GM19438 (cell line): ENCODE measurements around the gene CLASP1.

Experiments used
- ATAC-seq: cut with Tn5 transposase; IDR thresholded peaks from one replicate; pipeline ENCODE4 v1.9.1; 2021; ENCODE audit warnings: low read depth; ENCODE audit not compliant: unreplicated experiment

Gene CLASP1

DNA sequence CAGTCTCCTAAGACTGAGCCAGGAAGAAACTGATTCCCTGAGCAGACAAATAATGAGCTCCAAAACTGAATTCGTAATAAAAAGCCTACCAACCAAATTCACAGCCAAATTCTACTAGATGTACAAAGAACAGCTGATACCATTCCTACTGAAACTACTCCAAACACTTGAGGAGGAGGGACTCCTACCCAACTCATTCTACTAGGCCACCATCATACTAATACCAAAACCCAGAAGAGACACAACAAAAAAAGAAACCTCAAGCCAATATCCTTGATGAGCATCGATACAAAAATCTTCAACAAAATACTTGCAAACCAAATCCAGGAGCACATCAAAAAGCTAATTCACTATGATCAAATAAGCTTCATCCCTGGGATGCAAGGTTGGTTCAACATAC lies 98.6 kb downstream of the CLASP1 start:
- ATAC-seq, result no peak

DNA sequence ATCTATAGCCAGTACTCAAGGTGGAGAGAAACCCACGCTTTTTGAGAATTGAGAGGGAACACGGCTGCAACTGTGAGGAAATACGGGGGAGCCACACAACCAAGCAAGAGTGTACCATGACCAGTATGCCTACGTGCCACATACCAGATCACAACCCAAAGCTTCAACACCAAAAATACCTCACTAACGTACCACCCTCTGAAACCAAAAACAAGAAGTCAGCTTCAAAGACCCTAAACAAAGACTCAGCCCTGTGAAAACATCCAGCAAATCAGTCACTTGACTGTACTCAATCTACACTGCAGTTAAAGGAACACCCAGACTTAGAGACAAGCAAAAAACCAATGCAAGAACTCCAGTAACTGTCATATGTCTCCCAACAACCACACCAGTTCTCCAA lies 101.6 kb downstream of the CLASP1 start:
- no peak for ATAC-seq

DNA sequence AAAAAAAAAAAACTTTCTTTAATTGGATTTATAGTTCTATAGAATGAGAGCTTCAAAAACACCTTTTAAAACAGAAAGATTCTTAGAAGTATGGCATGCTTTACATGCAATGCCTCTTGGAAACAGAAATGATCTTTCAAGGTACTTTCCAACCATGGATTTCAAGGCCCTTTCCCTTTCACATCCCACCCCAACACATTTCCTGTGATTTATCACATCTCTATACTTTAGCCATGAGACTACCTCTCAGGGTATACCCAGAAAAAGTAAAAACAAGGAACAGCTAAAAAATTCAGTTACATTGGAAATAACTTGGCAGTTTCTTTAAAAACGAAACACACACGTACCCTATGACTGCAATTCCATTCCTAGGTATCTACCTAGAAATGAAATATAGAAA lies 103.3 kb downstream of the CLASP1 start:
- no peak for ATAC-seq

DNA sequence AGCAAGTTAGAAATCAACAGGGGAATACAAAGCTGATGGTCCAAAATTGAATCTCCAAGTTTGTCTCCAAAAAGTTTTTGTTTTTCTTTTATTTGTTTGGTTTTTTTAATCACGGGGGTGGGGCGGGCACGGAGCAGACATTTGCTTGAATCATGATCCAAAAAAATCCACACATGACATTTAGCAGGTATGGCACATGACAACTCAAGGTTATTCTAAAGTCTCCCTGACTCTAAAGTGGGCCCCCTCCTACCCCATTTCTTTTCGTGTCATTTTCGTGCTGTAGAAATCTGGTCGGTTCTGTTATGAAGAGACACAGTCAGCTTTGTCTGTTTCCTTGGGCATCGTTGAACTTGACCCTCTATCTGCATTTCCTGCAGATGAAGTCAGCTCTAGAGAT lies 104.0 kb downstream of the CLASP1 start:
- no peak for ATAC-seq

DNA sequence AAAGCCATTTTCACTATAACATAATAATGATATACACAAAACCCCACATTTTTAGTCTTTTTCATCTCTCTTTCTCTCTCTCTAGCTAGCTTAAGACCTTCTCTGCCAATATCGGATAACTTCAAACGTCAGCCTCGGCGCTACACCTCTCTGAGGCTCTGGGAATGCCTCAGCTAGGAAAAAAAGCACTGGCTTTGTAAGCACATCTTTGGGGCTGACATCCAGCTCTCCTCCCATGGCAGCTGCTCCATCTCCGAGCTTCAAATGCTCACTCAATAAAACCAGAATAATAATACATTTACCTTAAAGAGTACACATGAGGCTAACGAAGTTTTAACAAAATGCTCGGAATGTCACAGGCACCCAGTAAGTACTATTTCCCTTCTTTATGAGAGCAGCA lies 107.8 kb downstream of the CLASP1 start:
- no peak for ATAC-seq

DNA sequence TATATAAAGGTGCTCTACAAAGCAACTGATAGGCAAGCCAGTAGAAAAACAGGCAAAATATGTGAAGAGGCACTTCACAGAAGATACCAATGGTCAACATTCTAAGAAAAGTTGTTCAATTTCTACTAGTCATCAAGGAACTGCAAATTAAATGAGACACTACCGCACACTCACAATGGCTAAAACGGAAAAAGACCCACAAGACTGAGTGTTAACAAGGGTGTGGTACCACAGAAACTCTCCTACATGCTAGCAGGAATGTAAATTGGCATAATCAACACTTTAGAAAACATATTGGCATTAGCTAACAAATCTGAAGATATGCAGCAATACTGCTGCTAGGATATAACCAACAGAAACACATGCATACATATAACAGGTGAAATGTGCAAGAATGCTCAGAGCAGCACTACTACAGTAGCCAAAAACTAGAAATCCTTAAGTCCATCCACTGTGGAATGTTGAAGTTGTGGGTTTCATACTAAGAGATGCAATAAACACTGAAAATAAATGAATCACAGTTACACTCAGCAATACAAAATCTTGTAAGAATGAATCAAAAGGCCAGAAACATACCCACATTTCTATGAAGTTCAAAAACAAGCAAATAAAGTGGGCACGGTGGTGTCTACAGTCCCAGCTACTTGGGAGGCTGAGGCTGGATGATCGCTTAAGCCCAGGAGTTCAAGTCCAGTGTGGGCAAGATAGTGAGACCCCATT lies 109.4 kb downstream of the CLASP1 start:
- ATAC-seq, result no peak

DNA sequence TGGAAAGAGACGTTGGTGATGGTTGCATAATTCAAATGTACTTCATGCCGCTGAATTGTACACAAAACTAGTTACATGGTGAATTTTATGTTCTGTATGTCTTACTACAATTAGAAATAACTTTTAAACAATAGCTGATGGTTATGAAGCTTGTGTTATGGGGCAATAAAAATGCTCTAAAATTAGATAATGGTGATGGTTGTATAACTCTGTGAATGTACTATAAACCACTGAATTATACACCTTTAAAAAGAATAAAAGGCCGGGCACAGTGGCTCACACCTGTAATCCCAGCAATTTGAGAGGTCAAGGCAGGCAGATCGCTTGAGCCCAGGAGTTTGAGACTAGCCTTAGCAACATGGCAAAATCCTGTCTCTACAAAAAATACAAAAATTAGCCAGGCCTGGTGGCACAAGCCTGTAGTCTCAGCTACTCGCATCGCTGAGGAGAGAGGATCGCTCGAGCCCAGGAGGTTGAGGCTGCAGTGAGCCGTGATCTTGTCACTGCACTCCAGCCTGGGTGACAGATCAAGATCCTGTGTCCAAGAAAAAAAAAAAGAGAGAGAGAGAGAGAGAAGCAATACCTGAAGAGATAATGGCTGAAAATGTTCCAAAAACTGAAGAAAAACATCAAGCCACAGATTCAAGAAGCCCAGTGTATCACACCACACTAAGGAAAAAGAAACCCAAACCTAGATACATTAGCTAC lies 112.3 kb downstream of the CLASP1 start:
- no peak for ATAC-seq

DNA sequence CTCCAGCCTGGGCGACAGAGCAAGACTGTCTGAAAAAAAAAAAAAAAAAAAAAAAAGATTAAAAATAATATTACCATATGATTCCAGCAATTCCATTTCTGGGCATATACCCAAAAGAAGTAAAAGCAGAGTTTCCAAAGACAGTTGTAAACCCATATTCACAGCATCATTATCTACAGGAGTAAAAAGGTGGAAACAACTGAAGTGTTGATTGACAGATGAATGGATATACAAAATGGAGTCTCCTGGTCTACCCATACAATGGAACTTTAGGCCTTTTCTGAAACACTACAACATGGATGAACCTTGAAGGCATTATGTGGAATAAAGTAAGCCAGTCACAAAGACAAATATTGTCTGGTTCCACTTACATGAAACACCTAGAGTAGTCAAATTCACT lies 112.9 kb downstream of the CLASP1 start:
- ATAC-seq, result no peak

DNA sequence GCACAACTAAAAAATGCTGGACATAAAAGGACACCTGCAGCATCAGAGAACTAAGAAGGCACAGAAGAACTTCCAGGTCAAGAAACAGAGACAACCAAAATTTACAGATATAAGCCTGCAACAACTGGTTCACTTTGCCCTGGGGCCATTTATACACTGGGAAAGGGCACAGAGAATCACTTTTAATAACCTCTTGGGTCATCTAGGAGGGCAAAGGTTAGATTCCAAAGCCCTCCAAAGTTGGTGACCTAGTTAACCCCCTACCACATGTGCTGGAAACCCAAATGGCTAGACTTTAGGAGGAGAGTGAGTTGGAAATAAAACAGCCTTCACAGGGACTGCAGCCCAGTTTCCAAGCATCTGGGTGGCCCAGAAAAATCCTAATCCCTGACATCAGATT lies 115.3 kb downstream of the CLASP1 start:
- no peak for ATAC-seq

DNA sequence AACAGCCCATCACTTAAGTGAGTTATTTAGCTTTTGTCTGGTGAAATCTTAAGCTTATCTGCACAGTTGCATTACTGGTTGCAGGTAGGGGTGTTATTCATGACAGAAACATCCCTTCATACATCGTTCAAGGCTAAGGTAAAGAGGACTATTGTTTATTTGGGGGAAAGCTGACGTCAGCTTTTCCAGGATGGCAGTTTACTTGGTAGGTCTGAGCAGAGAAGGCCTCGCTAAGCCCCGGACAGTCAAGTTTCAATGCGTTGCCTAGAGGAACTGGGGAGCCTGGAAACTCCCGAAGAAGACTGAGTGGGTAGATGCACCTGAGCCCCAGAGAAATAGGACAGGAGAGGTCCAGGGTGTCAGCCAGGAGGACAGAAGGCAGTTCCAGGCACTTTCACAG lies 116.4 kb downstream of the CLASP1 start:
- no peak for ATAC-seq

DNA sequence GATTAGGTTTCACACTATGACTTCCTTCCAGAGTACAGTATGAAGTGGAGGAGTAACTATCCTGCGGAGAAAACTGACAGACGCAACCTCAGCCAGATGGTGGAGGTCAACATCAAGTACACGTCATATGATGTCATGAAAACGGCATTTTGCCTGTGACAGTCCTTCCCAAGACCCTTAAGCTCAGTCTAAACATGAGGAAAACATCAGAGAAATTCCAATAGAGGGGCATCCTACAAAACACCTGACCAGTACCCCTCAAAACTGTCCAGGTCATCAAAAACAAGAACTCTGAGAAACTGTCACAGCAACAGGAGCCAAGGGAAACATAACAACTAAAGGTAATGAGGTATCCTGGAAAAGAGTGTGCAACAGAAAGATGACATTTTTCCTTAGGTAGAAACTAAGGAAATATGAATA lies 116.9 kb downstream of the CLASP1 start:
- no peak for ATAC-seq

DNA sequence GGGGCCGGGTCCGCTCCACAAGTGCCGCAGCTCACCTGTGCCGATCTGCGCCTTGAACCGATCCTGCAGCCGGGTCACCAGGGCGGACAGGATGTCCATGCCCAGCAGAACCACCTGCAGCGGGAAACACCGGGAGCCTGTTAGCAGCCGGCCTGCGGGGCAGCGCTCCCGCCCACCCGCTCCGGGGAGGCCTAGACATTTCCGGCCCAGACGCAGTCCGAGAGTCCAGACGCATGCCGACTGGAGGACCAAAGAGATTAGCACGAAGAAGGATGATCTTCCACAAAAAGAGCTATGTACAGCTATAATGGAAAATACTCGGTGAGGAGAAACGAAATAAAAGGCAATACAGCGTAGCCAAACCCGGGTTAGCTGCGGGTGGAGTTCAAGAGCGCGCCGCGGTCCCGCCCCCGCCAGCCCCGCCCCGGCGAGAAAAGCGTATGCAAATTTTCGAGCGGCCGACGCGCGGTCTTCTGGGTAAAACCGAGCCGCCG lies 119.0 kb downstream of the CLASP1 start:
- ATAC-seq, result peak; percentile 60

DNA sequence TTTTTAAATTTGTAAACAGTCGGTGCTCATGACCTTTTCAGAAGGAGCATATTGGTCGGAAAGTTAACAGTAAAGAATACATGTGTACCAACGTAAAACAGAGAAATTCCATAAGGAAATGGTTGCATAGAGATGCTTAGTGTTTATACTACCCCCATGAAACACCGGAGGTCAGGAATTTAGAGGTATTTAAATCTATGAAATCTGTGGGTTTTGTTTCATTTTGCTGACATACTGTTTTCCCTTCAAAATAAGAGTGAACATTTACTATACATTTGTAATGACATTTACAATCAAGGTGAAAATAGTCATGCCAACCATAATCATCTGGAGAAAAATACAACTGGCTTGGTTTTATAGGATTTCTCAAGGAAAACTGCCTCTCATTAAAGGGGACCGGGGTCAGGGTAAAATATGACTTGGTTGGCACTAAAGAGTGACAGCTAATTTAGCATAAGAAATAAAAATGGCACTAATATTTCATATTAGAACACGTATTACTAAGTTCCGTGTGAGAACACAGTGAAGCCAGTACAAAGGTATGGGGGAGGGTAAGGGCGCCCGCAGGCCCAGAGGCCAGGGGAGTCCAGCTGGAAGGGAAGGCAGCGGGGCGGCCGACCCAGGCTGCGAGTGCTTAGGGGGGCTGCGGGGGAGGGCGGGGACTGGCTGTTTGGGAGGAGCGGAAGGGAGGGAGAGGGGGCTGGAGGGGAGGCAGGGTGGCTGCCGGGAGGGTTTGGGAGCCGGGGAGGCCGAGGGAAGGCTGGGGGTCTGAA lies 119.6 kb downstream of the CLASP1 start:
- peak; percentile 10 for ATAC-seq

DNA sequence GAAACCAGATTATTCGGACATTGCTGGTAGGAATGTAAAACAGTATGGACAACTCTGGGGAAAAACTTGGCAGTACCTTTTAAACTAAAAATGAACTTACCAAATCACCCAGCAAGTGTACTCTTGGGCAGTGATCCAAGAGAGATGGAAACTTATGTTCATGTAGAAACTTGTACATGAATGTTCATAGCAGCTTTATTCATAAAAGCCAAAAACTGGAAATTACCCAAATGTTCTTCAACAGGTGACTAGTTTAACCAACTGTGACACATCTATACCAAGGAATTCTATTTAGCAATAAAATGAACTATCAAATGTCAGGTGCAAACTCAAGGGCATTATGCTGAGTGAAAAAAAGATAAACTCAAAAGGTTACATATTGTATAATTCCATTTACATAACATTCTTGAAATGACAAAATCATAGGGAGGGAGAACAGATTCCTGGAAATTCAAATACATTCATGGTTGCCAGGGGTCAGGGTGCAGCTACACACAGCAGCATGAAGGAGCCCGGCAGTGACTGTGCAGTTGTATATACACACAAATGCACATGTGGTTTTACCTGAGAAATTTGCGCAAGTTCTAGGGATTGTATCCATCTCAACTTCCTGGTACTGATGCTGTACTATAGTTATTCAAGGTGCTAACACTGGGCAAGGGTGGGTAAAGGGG lies 122.1 kb downstream of the CLASP1 start:
- no peak for ATAC-seq

DNA sequence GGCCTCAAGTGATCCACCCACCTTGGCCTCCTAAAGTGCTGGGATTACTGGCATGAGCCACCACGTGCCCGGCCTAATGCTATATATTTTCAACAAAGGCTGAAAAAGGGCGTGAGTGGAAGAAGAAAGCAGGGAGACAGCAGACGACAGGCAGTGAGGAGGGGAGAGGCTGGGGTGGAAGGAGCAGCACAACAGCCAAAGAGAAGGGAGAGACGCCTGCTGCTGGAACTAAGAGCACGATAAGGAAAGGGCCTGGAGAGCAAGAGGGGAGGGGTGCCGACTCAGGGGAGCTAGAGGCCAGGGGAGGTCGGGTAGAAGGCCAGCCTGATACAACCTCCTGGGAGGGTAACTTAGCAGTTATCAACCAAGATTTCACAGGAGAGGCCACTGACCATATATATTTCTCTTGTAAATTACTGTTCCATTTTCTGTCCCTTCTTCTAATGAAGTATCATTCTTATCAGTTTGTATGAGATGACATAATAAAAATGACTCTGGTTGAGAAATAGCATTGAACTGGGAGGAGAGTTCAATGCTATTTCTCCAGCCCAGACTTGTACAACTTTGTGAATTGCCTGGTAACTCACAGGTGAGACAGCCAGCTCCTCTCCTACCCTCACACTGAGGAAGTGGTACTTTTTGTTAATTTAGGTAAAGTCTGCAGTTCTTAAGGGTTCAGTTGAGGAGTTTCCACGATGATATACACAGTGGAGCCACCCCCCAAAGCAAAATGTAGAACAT lies 124.4 kb downstream of the CLASP1 start:
- no peak for ATAC-seq

DNA sequence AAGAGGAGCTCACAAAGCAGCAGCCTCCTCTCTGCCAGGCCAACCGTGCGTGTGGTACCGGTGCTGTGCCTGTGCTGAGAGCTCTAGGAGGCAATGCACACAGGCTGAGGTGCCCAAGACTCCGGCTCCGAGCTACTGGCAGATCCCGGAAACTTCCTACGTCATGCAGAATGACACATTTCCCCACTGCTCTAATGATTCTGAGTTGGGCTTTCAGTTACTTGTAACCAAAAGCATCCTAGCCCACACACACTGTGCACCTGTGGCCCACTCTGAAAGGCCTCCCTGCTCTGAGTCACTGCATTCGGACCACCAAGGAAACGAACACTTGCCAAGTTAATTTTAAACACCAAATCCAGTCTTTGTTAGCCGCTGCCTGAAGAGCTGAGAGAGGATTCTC lies 127.9 kb downstream of the CLASP1 start:
- no peak for ATAC-seq

DNA sequence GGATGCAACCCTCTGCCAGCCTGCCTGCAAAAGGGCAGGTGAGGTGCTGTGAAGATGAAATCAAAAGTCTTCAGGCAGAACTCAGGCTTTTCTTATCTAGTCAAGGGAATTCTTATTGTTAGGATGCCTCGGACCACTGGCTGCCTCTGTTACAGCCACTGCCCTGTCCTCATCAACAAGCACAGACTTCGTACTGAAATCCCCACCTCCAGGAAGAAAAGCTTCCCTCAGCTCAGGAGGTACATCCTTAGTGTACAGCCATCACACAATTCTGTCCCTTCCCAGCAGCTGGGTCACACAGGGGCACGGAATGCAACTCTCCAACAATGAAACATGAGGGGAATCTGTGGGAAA lies 128.6 kb downstream of the CLASP1 start:
- ATAC-seq, result no peak

DNA sequence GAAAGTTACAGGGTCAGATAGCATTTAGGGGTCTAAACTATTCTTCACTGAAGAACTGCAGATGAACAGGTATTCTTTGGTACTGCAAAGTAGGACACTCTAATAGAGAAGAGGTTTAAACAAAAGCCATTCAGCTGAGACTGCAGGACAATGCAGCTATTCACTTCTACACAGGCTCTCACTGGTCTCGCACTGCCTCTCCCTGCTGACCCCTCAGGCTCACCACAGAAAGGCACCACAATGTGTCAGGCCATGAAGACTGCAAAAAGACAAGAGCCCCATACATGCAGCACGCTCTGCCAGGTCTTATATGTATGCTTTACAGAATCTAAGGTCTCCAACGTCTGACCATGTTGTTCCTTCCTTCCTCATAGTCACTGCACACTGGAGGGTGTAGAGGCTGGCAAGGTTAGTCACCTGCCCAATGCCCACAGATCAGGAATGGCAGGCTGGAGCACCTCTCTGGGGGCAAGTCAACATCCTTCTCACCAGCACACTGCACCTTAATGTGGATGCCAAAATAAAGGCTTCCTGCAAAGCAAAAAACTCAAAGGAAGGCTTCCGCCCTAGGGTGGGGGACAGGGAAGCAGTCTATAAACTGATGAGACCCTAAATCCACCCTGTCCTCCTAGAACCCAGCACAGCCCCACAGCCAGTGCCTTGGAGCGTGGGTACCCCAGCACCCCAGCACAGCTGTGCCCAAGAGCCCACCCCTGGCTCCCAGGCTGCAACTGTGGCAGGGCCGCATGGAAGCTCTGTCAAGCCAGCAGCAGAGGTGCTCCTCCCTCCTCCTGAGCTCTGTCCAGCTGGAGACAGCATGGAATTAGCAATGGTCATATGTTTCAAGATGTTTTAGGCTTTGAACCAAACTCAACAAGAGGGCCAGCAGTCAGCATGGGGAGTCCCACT lies 129.3 kb downstream of the CLASP1 start:
- no peak for ATAC-seq

DNA sequence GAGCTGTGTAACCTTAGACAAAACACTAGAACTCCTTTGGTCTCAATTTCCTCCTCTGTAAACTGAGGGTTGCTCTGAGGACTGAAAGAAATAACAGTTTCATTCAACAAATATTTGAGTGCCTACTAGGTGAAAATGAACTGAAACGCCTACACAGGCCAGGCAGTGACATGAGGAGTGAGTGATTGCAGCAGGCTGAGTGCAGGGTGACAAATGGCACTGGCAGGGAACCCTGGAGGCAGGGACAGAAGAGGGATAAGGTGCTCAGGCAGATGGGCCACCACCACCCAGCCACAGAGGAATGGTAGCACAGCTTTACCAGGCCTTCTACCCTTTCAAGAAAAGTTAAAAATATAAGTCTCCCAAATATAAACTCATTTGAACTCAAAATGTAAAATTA lies 130.1 kb downstream of the CLASP1 start:
- ATAC-seq, result no peak
